Measurements from ENCODE around the gene PAF1. TPM values are rescaled to one million over a fixed set of nuclear protein-coding genes. Genes with fewer than 3 reads are reported as not detected.

Gene PAF1
- total RNA-seq, 2 donors from 2014 or later, result 34.8 to 54.3 TPM

GRCh38 chr19:39415111-39416046, 24.5 kb upstream of the PAF1 start:
- DNase-seq (ENCODE audit: low spot score), result no peak
- H3K36me3 ChIP-seq, result peaks cover 29% of the 10 kb centered on the region
- peak overlapping the region; percentile 2 to 100 for H3K27ac ChIP-seq
- no peaks in the 10 kb centered on the region for H3K27me3 ChIP-seq
- H3K4me1 ChIP-seq, result peaks cover 0 to 37% of the 10 kb centered on the region in 2 donors
- no peak for TF ChIP-seq CTCF (IDR thresholded peaks at IDR 0.05)
- H3K9me3 ChIP-seq, result no peaks in the 10 kb centered on the region
- peak overlapping the region; percentile 86 to 91 for H3K4me3 ChIP-seq

DNA sequence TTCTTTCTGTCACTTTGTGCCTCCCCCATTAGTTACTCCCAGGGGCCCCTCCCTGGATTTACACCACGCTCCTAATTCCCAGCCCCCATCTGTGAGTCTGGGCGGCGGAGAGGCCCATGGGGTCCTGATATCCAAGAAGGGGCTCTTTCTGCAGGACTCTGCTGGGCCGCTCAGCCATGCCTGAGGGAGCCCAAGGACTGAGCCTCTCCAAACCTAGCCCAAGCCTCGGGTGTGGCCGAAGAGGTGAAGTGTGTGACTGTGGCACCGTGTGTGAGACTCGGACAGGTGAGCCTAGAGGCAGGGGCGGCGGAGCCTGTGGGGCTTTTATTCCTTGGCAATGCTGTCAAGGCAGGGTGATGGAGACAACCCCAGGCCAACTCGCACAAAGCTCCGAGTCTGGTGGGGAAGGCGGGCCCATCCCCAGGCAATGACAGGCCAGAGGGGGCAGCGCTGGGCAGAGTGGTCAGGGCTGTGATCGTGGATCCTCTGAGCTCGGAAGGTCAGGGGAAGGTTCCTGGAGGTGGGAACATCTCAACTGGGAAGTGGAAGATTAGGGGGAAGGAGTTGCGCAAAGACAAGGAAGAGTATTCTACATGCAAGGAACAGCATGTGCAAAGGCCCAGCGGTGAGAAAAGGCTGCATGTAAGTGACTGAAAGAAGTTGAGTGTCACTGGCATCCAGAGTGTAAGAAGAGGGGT, 23.2 kb upstream of the PAF1 start:
- peaks cover 28% of the 10 kb centered on the region for H3K36me3 ChIP-seq
- TF ChIP-seq CTCF (IDR thresholded peaks at IDR 0.05), result no peak
- peaks cover 0 to 42% of the 10 kb centered on the region in 2 donors for H3K4me1 ChIP-seq
- H3K27ac ChIP-seq, result peak overlapping the region; percentile 99 to 100
- no peak for DNase-seq (ENCODE audit: low spot score)
- H3K27me3 ChIP-seq, result no peaks in the 10 kb centered on the region
- H3K9me3 ChIP-seq, result no peaks in the 10 kb centered on the region
- H3K4me3 ChIP-seq, result peak overlapping the region; percentile 86 to 91

- Histone ChIP-seq H3K36me3 (peaks cover 28% of the 10 kb centered on the region), H3K4me3 (peak overlapping the region; percentile 86 to 91), H3K27me3 (no peaks in the 10 kb centered on the region), H3K9me3 (no peaks in the 10 kb centered on the region), H3K27ac (peak overlapping the region; percentile 99 to 100), H3K4me1 (peaks cover 0 to 42% of the 10 kb centered on the region in 2 donors)
- no peak for DNase-seq (ENCODE audit: low spot score)
- no peak for TF ChIP-seq CTCF (IDR thresholded peaks at IDR 0.05)
Observed at GRCh38 chr19:39413272-39413910, 22.5 kb upstream of the PAF1 start.

DNA sequence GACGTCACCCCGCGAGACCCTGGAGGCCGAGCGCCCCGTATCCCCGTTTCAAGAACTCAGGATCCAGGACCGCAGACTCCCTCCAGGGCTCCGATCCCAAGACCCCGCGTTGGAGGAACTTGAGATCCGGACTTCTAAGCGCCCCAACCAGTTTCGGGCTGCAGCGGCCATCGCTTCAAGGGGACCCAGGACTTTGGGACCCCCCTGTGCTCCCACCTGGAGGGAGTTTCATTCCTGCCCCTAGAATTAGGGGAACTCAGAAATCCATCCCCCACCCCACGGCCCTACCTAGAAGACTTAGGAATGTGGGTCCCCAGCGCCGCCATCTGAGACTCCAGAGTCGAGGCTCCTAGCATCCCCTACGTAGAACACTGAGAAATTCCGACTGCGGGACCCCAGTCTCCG, 22.0 kb upstream of the PAF1 start:
- H3K4me3 ChIP-seq, result peak overlapping the region; percentile 86 to 91
- TF ChIP-seq CTCF (IDR thresholded peaks at IDR 0.05), result peak; percentile 7 to 20
- no peaks in the 10 kb centered on the region for H3K27me3 ChIP-seq
- H3K9me3 ChIP-seq, result no peaks in the 10 kb centered on the region
- no peak for DNase-seq (ENCODE audit: low spot score)
- H3K4me1 ChIP-seq, result peaks cover 0 to 42% of the 10 kb centered on the region in 2 donors
- peaks cover 28% of the 10 kb centered on the region for H3K36me3 ChIP-seq
- H3K27ac ChIP-seq, result peak overlapping the region; percentile 99 to 100

DNA sequence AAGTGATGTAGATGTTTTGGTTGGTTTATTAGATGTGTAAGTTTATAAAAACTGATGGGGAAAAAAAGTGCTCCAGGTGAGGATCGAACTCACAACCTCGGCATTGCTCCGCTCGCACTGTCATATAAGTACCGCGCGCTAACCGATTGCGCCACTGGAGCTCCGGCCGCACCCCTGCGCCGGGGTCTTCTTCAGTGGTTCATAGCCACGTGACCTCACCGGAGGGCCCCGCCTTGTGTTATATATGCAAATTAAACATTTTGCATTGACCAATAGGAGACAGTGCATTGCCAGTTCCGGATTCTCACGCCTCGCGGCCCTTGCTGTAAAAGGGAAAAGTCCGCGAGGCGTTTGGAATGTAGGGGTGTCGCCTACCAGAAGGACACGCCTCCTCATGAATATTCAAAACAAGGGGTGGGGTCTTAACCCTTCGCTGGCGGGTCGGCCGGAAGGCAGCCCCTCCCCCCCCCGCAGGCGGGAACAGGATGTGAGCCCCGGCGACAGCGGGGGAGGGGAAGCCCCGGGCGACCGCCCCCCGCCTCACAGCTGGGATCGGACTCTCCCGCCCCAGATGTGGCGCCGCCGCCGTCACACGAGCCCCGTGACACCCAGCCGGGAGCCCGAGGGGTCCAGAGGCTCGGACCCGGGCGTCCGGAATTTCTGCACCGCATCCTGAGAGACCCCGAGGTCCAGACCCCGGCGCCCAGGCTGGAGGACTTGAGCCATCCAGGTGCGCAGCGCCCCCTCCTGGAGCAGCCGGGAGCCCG, 21.4 kb upstream of the PAF1 start, which contains the start of gene PLEKHG2:
Gene PLEKHG2 (plus strand): TSS at position 570 of the 767 bp plus-strand sequence. CDS start 1,418 bp downstream, outside the sequence.
- Histone ChIP-seq H3K4me1 (peaks cover 0 to 42% of the 10 kb centered on the region in 2 donors), H3K9me3 (no peaks in the 10 kb centered on the region), H3K27ac (peak within 1 kb of the TSS; percentile 99 to 100), H3K36me3 (peaks cover 28% of the 10 kb centered on the region), H3K4me3 (peak within 1 kb of the TSS; percentile 86 to 91), H3K27me3 (no peaks in the 10 kb centered on the region)
- peak; percentile 100 for DNase-seq (ENCODE audit: low spot score)
- TF ChIP-seq CTCF (IDR thresholded peaks at IDR 0.05), result peak; percentile 84 to 90

Data from right atrium auricular region (tissue), 2 donors.